ENCODE measurements around the gene NIT1.

The NIT1 gene

DNA sequence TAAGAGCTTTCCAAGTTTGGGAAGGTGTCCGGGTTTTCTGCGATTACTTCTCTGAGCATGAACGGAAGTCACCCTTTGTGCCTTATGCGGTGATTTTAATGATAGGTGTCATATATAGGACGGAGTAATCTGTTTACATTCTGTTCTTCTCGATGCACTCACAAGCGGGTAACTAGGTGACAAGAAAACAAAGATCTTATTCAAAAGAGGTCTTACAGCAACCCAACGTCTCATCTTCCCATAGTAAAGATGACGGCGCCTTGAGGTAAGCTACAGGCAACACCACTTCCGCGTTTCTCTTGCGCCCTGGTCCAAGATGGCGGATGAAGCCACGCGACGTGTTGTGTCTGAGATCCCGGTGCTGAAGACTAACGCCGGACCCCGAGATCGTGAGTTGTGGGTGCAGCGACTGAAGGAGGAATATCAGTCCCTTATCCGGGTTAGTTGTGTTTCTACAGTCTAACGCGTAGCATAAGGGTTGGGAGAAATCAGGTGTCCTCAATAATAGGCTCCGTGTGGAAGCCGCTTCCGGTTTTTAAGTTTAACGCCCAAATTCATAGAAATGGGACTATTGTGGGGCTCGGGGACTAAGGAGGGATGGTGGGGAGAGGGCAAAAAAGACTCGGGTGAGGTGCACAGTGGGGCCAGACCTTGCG is 35.9 kb downstream of the NIT1 start, which contains the start of gene UFC1:
Gene UFC1 (plus strand): TSS at position 297 of the 656 bp plus-strand sequence. CDS start 20 bp downstream, at position 317.
- peak; percentile 64 for DNase-seq (ENCODE audit: low read depth)

DNA sequence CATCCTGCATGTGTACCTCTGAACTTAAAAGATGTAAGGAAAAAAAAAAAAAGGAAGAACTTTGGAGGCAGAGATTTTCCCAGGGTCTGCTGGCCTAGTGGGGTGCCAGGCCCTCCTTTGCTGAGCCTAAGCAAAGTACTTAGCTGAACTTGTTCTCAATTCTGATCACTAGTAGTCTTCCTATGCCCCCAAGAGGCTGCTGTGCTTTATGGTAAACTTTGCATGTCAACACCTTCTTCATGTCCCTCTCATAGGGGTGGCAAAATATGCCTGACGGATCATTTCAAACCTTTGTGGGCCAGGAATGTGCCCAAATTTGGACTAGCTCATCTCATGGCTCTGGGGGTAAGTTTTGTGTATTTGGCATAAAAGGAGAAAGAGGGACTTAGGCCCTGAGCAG is 40.0 kb downstream of the NIT1 start:
- DNase-seq (ENCODE audit: low read depth) = no peak

DNA sequence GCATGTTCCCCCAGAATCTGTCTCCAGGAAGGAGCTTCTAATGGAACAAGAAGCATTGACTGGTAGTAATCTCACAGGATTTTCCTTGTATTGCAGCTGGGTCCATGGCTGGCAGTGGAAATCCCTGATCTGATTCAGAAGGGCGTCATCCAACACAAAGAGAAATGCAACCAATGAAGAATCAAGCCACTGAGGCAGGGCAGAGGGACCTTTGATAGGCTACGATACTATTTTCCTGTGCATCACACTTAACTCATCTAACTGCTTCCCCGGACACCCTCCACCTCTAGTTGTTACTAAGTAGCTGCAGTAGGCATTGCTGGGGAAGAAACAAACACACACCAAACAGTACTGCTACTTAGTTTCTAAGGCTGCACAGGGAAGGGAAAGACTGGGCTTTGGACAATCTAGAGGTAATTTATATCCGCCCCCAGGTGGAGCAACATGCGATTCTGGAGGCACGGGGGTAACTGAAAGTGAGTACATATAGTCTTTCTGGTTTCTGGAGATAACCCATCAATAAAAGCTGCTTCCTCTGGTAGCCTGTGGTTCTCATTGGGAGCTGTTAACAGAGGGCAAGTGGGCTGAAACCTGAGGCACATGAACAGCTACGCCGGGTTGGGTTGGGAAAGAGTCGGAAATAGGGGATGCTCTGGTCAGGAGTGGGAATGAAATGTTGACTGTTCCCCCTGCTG is 40.6 kb downstream of the NIT1 start:
- DNase-seq (ENCODE audit: low read depth) = no peak

DNA sequence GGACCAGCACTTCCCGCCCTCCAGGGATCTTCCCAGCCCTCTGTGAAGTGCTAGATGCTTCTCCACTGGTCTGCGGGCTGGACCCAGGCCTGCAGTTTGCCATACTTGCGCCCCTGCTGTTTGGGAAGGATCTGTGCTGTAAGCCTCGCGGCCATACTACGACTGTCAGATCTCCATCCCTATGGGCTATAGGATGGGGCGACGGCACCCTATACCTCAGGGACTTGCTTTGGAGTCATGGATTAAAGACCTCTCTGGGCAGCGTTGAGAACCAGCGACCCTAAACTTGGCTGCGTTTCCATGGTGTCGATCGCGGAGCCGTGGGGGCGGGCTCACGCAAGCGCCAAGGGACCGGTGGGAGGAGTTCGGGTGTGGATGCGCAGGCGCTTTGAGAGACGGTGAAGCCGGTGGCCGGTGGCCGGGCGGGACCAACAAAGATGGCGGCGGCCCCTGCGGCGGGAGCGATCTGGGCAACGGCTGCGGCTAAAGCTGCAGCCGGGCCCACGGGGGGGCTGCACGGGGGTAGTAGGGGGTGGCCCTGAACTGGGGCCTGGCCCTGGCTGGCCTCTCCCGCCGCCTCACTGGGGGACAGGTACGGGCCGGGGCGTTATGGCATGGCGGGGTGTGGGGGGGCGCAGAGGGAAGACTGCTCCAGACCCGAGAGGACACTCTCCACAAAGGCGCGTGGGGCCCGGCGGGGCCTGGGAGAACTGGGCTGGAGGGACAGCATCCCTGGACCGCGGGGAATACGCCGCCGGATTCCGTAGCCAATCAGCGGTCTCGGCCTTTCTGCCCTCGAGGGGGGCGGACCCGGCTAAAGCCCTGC is 41.4 kb downstream of the NIT1 start, which contains the start of gene USP21:
Gene USP21 (plus strand): TSS at position 414 of the 826 bp plus-strand sequence. CDS start 1,141 bp downstream, outside the sequence.
- peak; percentile 87 for DNase-seq (ENCODE audit: low read depth)

DNA sequence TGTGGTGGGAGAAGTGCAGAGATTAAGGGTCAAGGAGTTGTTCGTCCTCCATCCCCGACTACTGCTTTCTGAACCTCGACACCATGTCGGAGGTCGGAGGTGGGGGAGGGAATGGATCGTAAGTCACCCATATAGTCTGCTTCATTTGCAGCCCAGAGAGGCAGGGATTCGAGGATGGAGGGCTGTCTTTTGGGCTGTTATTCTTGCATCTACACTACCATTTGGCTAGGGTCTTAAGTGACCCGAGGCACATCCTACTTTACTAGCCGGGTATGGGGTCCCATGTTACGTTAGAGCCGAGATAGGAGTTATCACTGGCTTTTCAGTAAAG is 42.0 kb downstream of the NIT1 start:
- no peak for DNase-seq (ENCODE audit: low read depth)

DNA sequence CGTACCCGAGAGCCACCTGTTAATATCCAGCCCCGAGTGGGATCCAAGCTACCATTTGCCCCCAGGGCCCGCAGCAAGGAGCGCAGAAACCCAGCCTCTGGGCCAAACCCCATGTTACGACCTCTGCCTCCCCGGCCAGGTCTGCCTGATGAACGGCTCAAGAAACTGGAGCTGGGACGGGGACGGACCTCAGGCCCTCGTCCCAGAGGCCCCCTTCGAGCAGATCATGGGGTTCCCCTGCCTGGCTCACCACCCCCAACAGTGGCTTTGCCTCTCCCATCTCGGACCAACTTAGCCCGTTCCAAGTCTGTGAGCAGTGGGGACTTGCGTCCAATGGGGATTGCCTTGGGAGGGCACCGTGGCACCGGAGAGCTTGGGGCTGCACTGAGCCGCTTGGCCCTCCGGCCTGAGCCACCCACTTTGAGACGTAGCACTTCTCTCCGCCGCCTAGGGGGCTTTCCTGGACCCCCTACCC is 42.8 kb downstream of the NIT1 start:
- no peak for DNase-seq (ENCODE audit: low read depth)

DNA sequence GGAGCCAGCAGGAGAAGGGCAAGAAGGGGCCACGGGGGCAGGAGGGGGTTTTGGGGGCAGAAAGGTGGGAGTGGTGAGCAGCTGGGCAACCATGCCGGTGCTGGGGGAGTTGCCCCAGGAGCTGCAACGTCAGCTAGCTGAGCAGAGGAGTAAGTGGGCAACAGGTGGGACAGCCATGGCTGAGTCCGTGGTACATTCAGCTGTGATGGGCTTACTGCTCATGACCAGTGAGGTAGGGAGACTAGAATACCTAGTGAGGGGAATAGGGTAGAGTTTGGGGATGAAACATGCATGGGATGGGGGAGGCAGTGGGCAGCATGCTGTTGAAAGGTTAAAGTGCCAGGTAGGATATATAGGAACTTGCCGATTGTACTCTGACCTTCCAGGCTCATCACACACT is 43.7 kb downstream of the NIT1 start:
- DNase-seq (ENCODE audit: low read depth) = no peak

DNA sequence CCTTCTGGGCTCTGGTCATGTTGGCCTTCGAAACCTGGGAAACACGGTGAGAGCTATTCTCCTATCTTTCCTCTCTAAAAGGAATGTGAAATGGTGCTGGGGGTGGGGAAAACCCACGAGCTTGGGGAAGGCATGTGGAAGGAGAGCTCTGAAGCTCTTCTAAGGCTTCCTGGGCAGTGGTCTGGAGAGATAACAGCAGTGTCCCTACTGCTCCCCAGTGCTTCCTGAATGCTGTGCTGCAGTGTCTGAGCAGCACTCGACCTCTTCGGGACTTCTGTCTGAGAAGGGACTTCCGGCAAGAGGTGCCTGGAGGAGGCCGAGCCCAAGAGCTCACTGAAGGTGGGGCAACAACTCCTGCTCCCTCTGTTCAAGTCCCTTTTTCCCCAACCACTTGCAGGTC is 44.1 kb downstream of the NIT1 start:
- DNase-seq (ENCODE audit: low read depth) = no peak

DNA sequence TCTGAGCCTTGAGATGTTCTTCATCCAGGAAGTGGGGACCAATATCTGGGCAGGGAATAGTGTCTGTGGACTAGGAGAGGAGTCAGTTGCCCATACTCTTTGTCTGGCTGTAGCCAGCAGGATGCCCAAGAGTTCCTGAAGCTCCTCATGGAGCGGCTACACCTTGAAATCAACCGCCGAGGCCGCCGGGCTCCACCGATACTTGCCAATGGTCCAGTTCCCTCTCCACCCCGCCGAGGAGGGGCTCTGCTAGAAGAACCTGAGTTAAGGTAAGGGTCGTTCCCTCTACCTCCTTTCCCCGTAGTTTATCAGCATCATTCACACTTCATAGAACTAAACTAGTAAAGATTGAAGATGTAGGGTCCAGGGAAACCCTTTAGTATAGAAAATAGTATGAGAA is 44.9 kb downstream of the NIT1 start:
- no peak for DNase-seq (ENCODE audit: low read depth)

DNA sequence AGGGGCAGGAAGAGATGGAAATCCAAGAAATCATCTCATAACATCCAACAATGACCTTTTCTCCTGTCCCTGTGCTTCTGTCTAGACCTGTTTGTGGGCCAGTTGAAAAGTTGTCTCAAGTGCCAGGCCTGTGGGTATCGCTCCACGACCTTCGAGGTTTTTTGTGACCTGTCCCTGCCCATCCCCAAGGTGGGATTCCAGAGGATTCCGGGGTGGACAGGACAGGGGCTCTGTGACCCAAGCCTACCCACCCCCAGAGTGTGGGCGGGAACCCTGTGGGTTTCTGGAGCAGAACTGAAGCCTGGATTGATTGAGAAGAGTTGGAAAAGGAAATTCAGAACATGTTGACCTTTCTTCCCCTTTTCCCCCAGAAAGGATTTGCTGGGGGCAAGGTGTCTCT is 45.9 kb downstream of the NIT1 start:
- DNase-seq (ENCODE audit: low read depth) = no peak

DNA sequence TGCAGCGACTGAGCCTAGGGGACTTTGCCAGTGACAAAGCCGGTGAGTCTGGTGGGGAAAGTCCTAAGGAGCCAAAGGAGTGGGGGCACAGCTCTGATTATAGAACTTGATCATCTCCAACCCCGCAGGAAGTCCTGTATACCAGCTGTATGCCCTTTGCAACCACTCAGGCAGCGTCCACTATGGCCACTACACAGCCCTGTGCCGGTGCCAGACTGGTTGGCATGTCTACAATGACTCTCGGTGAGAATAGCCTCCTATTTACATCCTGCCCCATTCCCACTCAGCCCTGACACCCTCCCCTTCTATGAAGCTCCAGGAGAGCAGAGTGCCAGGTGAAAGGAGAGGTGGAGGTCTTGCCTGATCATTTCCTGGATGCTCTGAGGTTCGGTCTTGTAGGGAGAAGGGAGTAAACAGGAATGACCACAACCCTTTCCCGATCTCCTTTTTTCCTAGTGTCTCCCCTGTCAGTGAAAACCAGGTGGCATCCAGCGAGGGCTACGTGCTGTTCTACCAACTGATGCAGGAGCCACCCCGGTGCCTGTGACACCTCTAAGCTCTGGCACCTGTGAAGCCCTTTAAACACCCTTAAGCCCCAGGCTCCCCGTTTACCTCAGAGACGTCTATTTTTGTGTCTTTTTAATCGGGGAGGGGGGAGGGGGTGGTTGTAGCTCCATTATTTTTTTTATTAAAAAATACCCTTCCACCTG is 47.2 kb downstream of the NIT1 start:
- DNase-seq (ENCODE audit: low read depth) = no peak

DNA sequence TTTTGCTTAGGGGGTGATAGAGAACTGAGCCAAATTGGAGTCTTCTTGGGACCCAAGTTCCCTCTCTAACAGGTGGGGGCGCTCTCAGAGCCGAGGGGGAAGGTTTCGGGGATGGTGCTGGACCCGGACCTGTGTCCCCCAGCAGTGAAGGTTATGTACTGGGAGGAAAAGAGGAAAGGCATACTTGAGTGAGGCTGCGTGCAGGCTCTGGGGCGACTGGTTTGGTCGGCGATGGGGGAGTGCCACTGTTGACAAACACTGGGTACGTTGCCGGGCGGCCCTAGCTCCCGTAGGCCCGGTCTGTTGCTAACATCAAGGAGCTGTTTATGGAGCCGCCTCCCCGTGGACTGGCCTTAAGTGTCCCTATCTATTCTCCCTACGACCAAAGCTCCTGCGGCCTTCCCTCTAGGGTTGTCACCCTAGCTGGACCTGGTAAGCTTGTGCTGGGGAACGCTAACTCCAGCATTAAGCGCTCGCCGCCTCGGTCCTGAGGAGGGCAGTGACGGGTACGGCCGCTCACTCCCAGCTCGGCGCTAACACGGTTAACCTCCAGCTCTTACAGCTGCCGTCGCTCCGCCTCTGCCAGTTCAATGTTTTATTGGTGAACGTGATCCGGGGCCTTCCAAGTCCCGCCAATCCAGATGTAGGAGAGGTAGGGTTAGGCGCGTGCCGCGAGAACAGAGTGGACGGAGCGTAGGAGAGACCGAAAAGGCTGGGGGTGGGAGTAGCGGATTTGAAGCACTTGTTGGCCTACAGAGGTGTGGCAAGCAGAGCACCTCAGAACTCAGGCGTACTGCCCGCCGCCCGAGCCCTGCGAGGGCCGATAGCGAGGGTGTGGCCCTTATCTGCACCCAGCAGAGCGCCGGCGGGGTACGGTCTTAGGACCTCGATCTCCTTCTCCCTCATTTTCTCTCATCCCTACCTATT is 48.1 kb downstream of the NIT1 start, which contains the start of gene PPOX:
Gene PPOX (plus strand): TSS at position 685 of the 927 bp plus-strand sequence. CDS start 422 bp downstream, outside the sequence.
- DNase-seq (ENCODE audit: low read depth) = peak; percentile 88

DNA sequence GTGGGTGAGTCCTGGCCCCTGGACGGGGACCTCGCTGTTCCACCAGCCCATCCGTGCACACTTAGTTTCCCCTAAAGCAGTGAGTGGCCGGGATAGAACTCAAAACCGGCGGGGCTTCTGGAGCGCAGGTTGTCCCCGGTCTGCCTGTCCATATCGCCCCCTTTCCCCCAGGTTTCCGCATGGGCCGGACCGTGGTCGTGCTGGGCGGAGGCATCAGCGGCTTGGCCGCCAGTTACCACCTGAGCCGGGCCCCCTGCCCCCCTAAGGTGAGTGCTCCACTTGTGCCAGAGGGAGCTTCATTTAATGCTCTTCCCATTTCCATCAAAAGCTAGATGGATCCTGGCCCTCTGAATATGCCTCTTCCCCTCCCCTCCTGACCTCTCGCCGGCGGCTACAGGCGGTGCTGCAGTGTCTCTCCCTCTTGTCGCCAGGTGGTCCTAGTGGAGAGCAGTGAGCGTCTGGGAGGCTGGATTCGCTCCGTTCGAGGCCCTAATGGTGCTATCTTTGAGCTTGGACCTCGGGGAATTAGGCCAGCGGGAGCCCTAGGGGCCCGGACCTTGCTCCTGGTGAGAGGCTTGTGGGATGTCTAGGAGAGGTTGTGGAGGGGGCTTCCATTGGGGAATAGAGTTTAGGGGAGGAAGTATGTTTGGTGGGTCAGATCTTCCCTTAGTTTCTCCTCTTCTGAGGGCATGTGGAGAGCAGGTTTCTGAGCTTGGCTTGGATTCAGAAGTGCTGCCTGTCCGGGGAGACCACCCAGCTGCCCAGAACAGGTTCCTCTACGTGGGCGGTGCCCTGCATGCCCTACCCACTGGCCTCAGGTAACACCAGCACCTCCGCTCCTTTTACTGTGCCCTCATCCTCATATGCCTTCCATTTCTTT is 49.0 kb downstream of the NIT1 start:
- DNase-seq (ENCODE audit: low read depth) = no peak

DNA sequence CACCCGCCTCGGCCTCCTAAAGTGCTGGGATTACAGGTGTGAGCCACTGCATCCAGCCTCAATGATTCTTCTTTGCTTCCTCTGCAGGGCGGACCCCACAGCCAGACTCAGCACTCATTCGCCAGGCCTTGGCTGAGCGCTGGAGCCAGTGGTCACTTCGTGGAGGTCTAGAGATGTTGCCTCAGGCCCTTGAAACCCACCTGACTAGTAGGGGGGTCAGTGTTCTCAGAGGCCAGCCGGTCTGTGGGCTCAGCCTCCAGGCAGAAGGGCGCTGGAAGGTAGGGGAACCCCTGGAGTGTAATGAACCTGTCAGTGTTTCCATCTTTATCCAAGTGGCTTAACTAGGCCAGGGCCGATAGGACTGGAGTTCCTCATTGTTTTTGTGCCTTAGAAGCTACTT is 51.0 kb downstream of the NIT1 start:
- no peak for DNase-seq (ENCODE audit: low read depth)
